A549 treated with RU486 at 1 μM for 4 hours (cell line): ENCODE measurements around the gene MED12L. TPM values are rescaled to one million over a fixed set of nuclear protein-coding genes. Genes with fewer than 3 reads are reported as not detected.

Experiments
- total RNA-seq: library from RNA; stranded (reverse); fragments of 200-300 nt; extraction: Qiagen RNA extraction; gene quantifications from 5 replicates; pipeline ENCODE4 v1.2.3, GENCODE V29; 2022; ENCODE audit warnings: low read depth

The MED12L gene
- 0.25 to 0.87 TPM (median 0.50 TPM) in 5 replicates for total RNA-seq

GRCh38 chr3:151085227-151085888 lies at the start of gene MED12L:
MED12L (plus strand) TSS chr3:151085664; CDS start chr3:151086927, 1,263 bp downstream.

GRCh38 chr3:151203051-151203420 lies 117.6 kb downstream of the MED12L start, which contains the start of gene GPR171:
GPR171 (minus strand) TSS chr3:151203216; CDS start chr3:151199386, 3,830 bp downstream.

GRCh38 chr3:151278230-151278629 lies 192.8 kb downstream of the MED12L start, which contains the start of gene P2RY14:
P2RY14 (minus strand) TSS chr3:151278542; CDS start chr3:151214316, 64,226 bp downstream.

DNA sequence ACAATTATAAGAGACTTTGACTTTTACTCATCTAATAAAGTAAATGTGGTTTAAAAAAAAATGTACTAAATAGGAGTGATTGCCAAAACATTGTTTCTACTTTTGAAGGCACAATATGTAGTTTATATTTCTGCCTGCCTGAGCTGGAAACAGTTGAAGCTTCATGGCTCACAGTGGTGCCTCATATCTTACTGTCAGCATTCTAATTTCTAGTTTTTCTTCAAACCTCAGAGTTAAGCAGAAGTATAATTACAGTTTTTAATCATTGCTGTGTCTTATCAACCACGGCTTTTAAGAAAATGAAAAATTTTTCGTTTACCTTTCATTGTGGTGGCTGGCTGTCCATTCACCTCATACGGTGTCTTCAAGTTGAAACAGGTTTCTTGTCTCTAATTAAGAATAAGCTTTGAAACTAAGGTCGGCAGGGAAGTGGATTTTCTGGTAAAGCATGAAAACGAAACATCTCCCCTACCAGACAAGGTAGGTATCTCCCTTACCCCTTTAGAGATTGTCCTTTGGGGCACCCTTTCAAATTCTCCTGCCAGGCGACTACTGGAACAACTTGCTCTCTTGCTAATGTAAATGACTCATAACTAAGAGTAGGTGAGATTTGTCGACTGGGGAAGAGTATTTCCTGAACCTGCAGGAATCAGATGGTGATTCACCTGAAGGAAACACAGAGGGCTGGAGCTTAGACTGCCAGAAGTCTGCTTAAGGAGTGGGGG lies 231.0 kb downstream of the MED12L start, which contains the start of gene GPR87:
TSS of gene GPR87 (minus strand) at position 554 of the 725 bp plus-strand sequence. CDS start 16,720 bp downstream, outside the sequence.

GRCh38 chr3:151329363-151329762 lies 243.9 kb downstream of the MED12L start, which contains the start of gene P2RY13:
P2RY13 (minus strand) TSS chr3:151329549; CDS start chr3:151329528, 21 bp downstream.

DNA sequence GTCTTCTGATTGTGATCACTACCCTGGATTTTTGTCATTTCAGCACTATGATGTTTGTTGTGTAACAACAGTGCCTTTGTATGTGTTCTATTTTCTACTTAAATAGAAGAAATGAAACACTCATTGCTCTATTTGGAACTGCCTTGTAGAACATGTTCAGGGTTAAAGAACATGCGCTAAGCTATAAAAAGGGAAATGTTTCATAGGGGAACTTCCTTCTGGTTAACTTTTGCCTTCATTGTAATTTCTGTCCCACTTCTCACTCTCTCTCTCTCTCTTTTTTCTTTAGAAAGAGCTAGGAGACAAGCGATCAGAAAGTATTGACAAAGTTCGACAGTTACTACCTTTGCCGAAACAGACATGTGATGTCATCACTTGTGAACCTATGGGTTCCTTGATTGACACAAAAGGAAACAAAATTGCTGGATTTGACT lies 299.3 kb downstream of the MED12L start, which contains the start of gene P2RY12:
TSS of gene P2RY12 (minus strand) at position 13 of the 434 bp plus-strand sequence. CDS start 45,908 bp downstream, outside the sequence.

GRCh38 chr3:151460774-151461450 lies 375.4 kb downstream of the MED12L start, which contains the start of gene IGSF10:
IGSF10 (minus strand) TSS chr3:151461061; CDS start chr3:151458709, 2,352 bp downstream.

Other genes starting within 250 kb of the MED12L start
- not detected in 5 replicates for gene MINDY4B, start 180.2 kb upstream of the MED12L start, total RNA-seq
- gene CLRN1, start 112.9 kb upstream of the MED12L start, total RNA-seq, result not detected in 5 replicates
- gene GPR171, start 117.6 kb downstream of the MED12L start, total RNA-seq, result not detected in 5 replicates
- not detected in 5 replicates for gene P2RY14, start 192.9 kb downstream of the MED12L start, total RNA-seq
- gene GPR87, start 231.2 kb downstream of the MED12L start, total RNA-seq, result 0.94 to 1.9 TPM (median 1.6 TPM) in 5 replicates
- not detected in 5 replicates for gene P2RY13, start 243.9 kb downstream of the MED12L start, total RNA-seq